ENCODE data around the gene PIGU. TPM values are rescaled to one million over a fixed set of nuclear protein-coding genes. Genes with fewer than 3 reads are reported as not detected.
"Not testable (repeated sequence)": the region's sequence is repeated elsewhere in the genome, so short reads cannot be mapped to it uniquely, and the experiment has no call there.

Gene PIGU
- total RNA-seq, 1 experiment from 2014 or later, result 32.8 TPM

- no peak overlapping the region for H3K27ac ChIP-seq (ENCODE audit: insufficient read length, low read depth, low read length)
Observed at GRCh38 chr20:34522969-34523871, 153.7 kb downstream of the PIGU start.

DNA sequence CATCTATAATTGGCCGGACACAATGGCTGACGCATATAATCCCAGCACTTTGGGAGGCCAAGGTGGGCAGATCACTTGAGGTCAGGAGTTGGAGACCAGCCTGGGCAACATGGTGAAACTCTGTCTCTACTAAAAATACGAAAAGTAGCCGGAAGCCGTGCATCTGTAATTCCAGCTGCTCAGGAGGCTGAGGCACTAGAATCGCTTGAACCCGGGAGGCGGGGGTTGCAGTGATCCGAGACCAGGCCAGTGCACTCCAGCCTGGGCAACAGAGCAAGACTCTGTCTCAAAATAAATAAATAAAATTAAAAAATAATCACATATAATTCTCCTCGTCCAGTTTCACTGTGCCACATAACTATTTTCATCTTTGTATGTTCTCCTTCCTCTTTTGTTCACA is 157.1 kb downstream of the PIGU start:
- H4K5ac ChIP-seq (ENCODE audit: insufficient read length, low read depth, low read length); H3K4me2 ChIP-seq (ENCODE audit: insufficient read depth, insufficient read length, low read length); H3K27me3 ChIP-seq (ENCODE audit: insufficient read depth, low read length); H3K18ac ChIP-seq (ENCODE audit: insufficient read length, low read depth, low read length); H3K23me2 ChIP-seq (ENCODE audit: insufficient read length, low read depth, low read length, poor library complexity, severe bottlenecking); H3K9me3 ChIP-seq (ENCODE audit: control insufficient read depth, low read depth, low read length); H3K4me3 Mint-ChIP-seq; H3K27ac ChIP-seq (ENCODE audit: insufficient read length, low read depth, low read length); H3K4ac ChIP-seq (ENCODE audit: low read depth, low read length); H3K9ac ChIP-seq (ENCODE audit: extremely low read depth, insufficient read length, low read length); H2BK20ac ChIP-seq (ENCODE audit: low read depth, low read length, poor library complexity, severe bottlenecking); DNase-seq; H3K14ac ChIP-seq (ENCODE audit: insufficient read depth, low read length); H4K8ac ChIP-seq (replicated peaks; ENCODE audit: insufficient read length, low read depth, low read length); H2AK5ac ChIP-seq (ENCODE audit: insufficient read length, low read length); H3K4me1 ChIP-seq (ENCODE audit: insufficient read depth, low read length); H4K91ac ChIP-seq (ENCODE audit: insufficient read length, low read depth, low read length); H2AFZ ChIP-seq (ENCODE audit: low read length); H3K56ac ChIP-seq (ENCODE audit: insufficient read length, low read depth, low read length); H3T11ph ChIP-seq (ENCODE audit: low read length); H3K79me1 ChIP-seq (ENCODE audit: insufficient read depth, low read depth, low read length, poor library complexity, severe bottlenecking); H3K79me2 ChIP-seq (ENCODE audit: insufficient read depth, low read length); H2BK5ac ChIP-seq (ENCODE audit: insufficient read length, low read length); H2BK12ac ChIP-seq (ENCODE audit: insufficient read length, low read depth, low read length); H3K27me3 Mint-ChIP-seq (ENCODE audit: low read depth); H3K9me3 Mint-ChIP-seq; H4K20me1 ChIP-seq (ENCODE audit: control insufficient read depth, insufficient read depth, insufficient read length); H3K27ac Mint-ChIP-seq; H2BK120ac ChIP-seq (ENCODE audit: low read depth, low read length, poor library complexity, severe bottlenecking); H3K23ac ChIP-seq (ENCODE audit: insufficient read length, low read depth, low read length); H2BK15ac ChIP-seq (ENCODE audit: low read depth, low read length): not testable (repeated sequence)
- Mint-ChIP-seq H3K36me3 (ENCODE audit: insufficient read depth in 1 of 3, low read depth in 3 of 3) (peaks cover 0 to 39% (median 9%) of the 10 kb centered on the region in 3 experiments; a peak in 4 of 7 replicates), H3K4me1 (peaks cover 18 to 28% of the 10 kb centered on the region in 2 experiments)
- 100% methylated on average over 1 of the region's 10 CpGs for WGBS (ENCODE audit: extremely low coverage, insufficient read length, low lambda C conversion rate)

More at GRCh38 chr20:34522969-34523871, 153.7 kb downstream of the PIGU start:
- no peaks in the 10 kb centered on the region for H3K4me1 ChIP-seq (ENCODE audit: insufficient read depth, low read length)
- H3K14ac ChIP-seq (ENCODE audit: insufficient read depth, low read length), result no peak overlapping the region
- Mint-ChIP-seq H3K4me3 (peak overlapping the region in 1 of 2 experiments; percentile 20; a peak in 1 of 5 replicates), H3K4me1 (peaks cover 9 to 18% of the 10 kb centered on the region in 2 experiments), H3K27me3 (ENCODE audit: low read depth) (no peaks in the 10 kb centered on the region), H3K9me3 (no peaks in the 10 kb centered on the region), H3K27ac (peak overlapping the region in 2 of 3 experiments; percentile 87 to 93; a peak in 6 of 7 replicates), H3K36me3 (ENCODE audit: insufficient read depth in 1 of 3, low read depth in 3 of 3) (peaks cover 6 to 63% (median 29%) of the 10 kb centered on the region in 3 experiments; a peak in 6 of 7 replicates)
- H3K79me1 ChIP-seq (ENCODE audit: insufficient read depth, low read depth, low read length, poor library complexity, severe bottlenecking), result no peaks in the 10 kb centered on the region
- H3K79me2 ChIP-seq (ENCODE audit: insufficient read depth, low read length), result peaks cover 6% of the 10 kb centered on the region; the same call in 1 of the 2 replicates
- H3K4ac ChIP-seq (ENCODE audit: low read depth, low read length), result no peak overlapping the region
- no peaks in the 10 kb centered on the region for H3K9me3 ChIP-seq (ENCODE audit: control insufficient read depth, low read depth, low read length)
- TF ChIP-seq, protein P1, sequence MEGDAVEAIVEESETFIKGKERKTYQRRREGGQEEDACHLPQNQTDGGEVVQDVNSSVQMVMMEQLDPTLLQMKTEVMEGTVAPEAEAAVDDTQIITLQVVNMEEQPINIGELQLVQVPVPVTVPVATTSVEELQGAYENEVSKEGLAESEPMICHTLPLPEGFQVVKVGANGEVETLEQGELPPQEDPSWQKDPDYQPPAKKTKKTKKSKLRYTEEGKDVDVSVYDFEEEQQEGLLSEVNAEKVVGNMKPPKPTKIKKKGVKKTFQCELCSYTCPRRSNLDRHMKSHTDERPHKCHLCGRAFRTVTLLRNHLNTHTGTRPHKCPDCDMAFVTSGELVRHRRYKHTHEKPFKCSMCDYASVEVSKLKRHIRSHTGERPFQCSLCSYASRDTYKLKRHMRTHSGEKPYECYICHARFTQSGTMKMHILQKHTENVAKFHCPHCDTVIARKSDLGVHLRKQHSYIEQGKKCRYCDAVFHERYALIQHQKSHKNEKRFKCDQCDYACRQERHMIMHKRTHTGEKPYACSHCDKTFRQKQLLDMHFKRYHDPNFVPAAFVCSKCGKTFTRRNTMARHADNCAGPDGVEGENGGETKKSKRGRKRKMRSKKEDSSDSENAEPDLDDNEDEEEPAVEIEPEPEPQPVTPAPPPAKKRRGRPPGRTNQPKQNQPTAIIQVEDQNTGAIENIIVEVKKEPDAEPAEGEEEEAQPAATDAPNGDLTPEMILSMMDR (conservative IDR thresholded peaks at IDR 0.05), result peak; percentile 88
- H3K56ac ChIP-seq (ENCODE audit: insufficient read length, low read depth, low read length), result no peak overlapping the region
- H3T11ph ChIP-seq (ENCODE audit: low read length), result no peak overlapping the region
- H3K18ac ChIP-seq (ENCODE audit: insufficient read length, low read depth, low read length), result no peak overlapping the region
- H2AK5ac ChIP-seq (ENCODE audit: insufficient read length, low read length), result no peak overlapping the region
- no peaks in the 10 kb centered on the region for H3K27me3 ChIP-seq (ENCODE audit: insufficient read depth, low read length)
- H4K5ac ChIP-seq (ENCODE audit: insufficient read length, low read depth, low read length), result no peak overlapping the region
- H2BK15ac ChIP-seq (ENCODE audit: low read depth, low read length), result no peak overlapping the region
- no peaks in the 10 kb centered on the region for H3K23me2 ChIP-seq (ENCODE audit: insufficient read length, low read depth, low read length, poor library complexity, severe bottlenecking)
- peak; percentile 84 for DNase-seq
- H2BK20ac ChIP-seq (ENCODE audit: low read depth, low read length, poor library complexity, severe bottlenecking), result no peak overlapping the region
- no peak overlapping the region for H4K8ac ChIP-seq (replicated peaks; ENCODE audit: insufficient read length, low read depth, low read length)
- no peak overlapping the region for H3K23ac ChIP-seq (ENCODE audit: insufficient read length, low read depth, low read length)
- WGBS (ENCODE audit: extremely low coverage, insufficient read length, low lambda C conversion rate), result no CpG with 5 or more reads among the region's 17 CpGs
- H3K4me2 ChIP-seq (ENCODE audit: insufficient read depth, insufficient read length, low read length), result no peak overlapping the region
- H2BK5ac ChIP-seq (ENCODE audit: insufficient read length, low read length), result no peak overlapping the region
- no peak overlapping the region for H4K91ac ChIP-seq (ENCODE audit: insufficient read length, low read depth, low read length)
- H3K9ac ChIP-seq (ENCODE audit: extremely low read depth, insufficient read length, low read length), result no peak overlapping the region
- H2BK12ac ChIP-seq (ENCODE audit: insufficient read length, low read depth, low read length), result no peak overlapping the region
- no peak overlapping the region for H2AFZ ChIP-seq (ENCODE audit: low read length)
- H2BK120ac ChIP-seq (ENCODE audit: low read depth, low read length, poor library complexity, severe bottlenecking), result no peak overlapping the region
- H4K20me1 ChIP-seq (ENCODE audit: control insufficient read depth, insufficient read depth, insufficient read length), result no peaks in the 10 kb centered on the region
